ENCODE data around the gene IL1B.

GRCh38 chr2:112800881-112801583, 35.5 kb downstream of the IL1B start:
- TF ChIP-seq, protein P1, sequence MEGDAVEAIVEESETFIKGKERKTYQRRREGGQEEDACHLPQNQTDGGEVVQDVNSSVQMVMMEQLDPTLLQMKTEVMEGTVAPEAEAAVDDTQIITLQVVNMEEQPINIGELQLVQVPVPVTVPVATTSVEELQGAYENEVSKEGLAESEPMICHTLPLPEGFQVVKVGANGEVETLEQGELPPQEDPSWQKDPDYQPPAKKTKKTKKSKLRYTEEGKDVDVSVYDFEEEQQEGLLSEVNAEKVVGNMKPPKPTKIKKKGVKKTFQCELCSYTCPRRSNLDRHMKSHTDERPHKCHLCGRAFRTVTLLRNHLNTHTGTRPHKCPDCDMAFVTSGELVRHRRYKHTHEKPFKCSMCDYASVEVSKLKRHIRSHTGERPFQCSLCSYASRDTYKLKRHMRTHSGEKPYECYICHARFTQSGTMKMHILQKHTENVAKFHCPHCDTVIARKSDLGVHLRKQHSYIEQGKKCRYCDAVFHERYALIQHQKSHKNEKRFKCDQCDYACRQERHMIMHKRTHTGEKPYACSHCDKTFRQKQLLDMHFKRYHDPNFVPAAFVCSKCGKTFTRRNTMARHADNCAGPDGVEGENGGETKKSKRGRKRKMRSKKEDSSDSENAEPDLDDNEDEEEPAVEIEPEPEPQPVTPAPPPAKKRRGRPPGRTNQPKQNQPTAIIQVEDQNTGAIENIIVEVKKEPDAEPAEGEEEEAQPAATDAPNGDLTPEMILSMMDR (IDR thresholded peaks at IDR 0.05; ENCODE audit: low read length), result no peak
- no peak for TF ChIP-seq EZH2 (IDR thresholded peaks at IDR 0.05; ENCODE audit: borderline replicate concordance, low read length)

Data from OCI-LY1 (cell line).